Stimulated activated naive CD8-positive, alpha-beta T cell treated with anti-CD3 and anti-CD28 coated beads, Interleukin-15, amount 100 ng/mL, for 72 hours (primary cell): ENCODE measurements around the gene AGT.
"Not testable (repeated sequence)": the region's sequence is repeated elsewhere in the genome, so short reads cannot be mapped to it uniquely, and the experiment has no call there.

Experiments
- ATAC-seq: fragments of 150-1000 bp; cut with Tn5 transposase; 2 replicates; pipeline ENCODE4 v1.10.0; 2021; ENCODE audit warnings: mild to moderate bottlenecking, moderate library complexity
- DNase-seq, 2 donors: peaks; one replicate each; pipeline ENCODE4 v3.0.0; 2021 to 2022
- H3K27ac Mint-ChIP-seq, 2 donors: one replicate each; pipeline ENCODE4 v1.8.0; 2022; ENCODE audit warnings: mild to moderate bottlenecking in 2 of 2, mixed read lengths in 2 of 2, moderate library complexity in 2 of 2
- H3K27me3 Mint-ChIP-seq: one replicate; pipeline ENCODE4 v1.8.0; 2022; ENCODE audit warnings: mixed read lengths
- H3K4me1 Mint-ChIP-seq: one replicate; pipeline ENCODE4 v1.8.0; 2022; ENCODE audit warnings: mild to moderate bottlenecking, mixed read lengths
- H3K4me3 Mint-ChIP-seq, 2 donors: one replicate each; pipeline ENCODE4 v1.8.0; 2022; ENCODE audit warnings: mild to moderate bottlenecking in 2 of 2, mixed read lengths in 2 of 2, moderate library complexity in 1 of 2
- H3K9me3 Mint-ChIP-seq, 2 donors: one replicate each; pipeline ENCODE4 v1.8.0; 2022; ENCODE audit warnings: mixed read lengths in 2 of 2

The AGT gene

DNA sequence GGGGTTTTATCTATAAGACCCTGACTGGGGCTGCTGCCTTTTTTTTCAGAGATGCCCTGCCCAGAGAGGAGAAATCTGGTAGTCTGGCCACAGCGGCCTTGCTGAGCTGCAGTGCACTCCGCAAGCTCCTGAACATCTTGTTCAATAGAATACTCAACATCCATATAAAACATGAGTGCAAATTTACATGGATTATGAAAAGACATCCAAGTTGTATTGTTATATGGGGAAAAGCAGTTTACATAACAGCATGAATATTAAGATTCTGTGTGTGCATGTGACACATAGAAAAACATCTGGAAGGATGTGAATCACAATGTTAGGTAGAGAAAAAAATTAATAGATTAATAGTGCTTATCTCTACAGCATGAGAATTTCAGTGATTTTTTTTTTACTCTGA is 55.2 kb downstream of the AGT start:
- Mint-ChIP-seq H3K4me1 (peaks cover 37% of the 10 kb centered on the region), H3K27ac (no peak overlapping the region), H3K27me3 (no peaks in the 10 kb centered on the region), H3K4me3 (no peak overlapping the region), H3K9me3 (no peaks in the 10 kb centered on the region)
- no peak for DNase-seq
- ATAC-seq = no peak

DNA sequence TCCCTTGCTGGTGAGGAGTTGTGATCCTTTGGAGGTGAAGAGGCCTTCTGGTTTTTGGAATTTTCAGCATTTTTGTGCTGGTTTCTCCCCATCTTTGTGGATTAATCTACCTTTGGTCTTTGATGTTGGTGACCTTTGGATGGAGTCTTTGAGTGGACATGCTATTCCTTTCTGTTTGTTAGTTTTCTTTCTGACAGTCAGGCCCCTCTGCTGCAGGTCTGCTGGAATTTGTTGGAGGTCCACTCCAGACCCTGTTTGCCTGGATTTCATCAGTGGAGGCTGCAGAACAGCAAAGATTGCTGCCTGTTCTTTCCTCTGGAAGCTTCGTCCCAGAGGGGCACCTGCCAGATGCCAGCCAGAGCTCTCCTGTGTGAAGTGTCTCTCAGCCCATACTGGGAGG is 55.8 kb downstream of the AGT start:
- not testable (repeated sequence) for H3K27ac Mint-ChIP-seq, H3K4me3 Mint-ChIP-seq, H3K27me3 Mint-ChIP-seq, ATAC-seq, DNase-seq, H3K9me3 Mint-ChIP-seq
- H3K4me1 Mint-ChIP-seq = peaks cover 37% of the 10 kb centered on the region

DNA sequence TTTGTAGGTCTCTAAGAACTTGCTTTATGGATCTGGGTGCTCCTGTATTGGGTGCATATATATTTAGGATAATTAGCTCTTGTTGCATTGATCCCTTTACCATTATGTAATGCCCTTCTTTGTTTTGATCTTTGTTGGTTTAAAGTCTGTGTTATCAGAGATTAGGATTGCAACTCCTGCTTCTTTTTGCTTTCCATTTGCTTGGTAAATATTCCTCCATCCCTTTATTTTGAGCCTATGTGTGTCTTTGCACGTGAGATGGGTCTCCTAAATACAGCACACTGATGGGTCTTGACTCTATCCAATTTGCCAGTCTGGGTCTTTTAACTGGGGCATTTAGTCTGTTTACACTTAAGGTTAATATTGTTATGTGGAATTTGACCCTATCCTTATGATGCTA is 57.2 kb downstream of the AGT start:
- H3K27ac Mint-ChIP-seq = peak overlapping the region in 1 of 2 donors; percentile 34
- DNase-seq, ATAC-seq, H3K4me3 Mint-ChIP-seq, H3K9me3 Mint-ChIP-seq, H3K27me3 Mint-ChIP-seq: not testable (repeated sequence)
- H3K4me1 Mint-ChIP-seq = peaks cover 37% of the 10 kb centered on the region
